Osteocyte (in vitro differentiated cells): ENCODE data around the gene HNF4A. TPM values are rescaled to one million over a fixed set of nuclear protein-coding genes. Genes with fewer than 3 reads are reported as not detected.

ENCODE experiments used
- DNase-seq: peaks from one replicate; pipeline ENCODE4 v3.0.0; 2021; ENCODE audit warnings: mixed read lengths; ENCODE audit not compliant: unreplicated experiment; ENCODE audit errors: extremely low spot score
- H3K27ac Mint-ChIP-seq: one replicate; pipeline ENCODE4 v1.8.0; 2021; ENCODE audit warnings: mild to moderate bottlenecking, mixed read lengths; ENCODE audit not compliant: unreplicated experiment
- H3K27me3 Mint-ChIP-seq: one replicate; pipeline ENCODE4 v1.8.0; 2021; ENCODE audit warnings: mixed read lengths; ENCODE audit not compliant: unreplicated experiment
- H3K36me3 Mint-ChIP-seq: one replicate; pipeline ENCODE4 v1.8.0; 2021; ENCODE audit warnings: mixed read lengths; ENCODE audit not compliant: unreplicated experiment
- H3K4me1 Mint-ChIP-seq: one replicate; pipeline ENCODE4 v1.8.0; 2021; ENCODE audit warnings: mixed read lengths; ENCODE audit not compliant: unreplicated experiment
- H3K4me3 Mint-ChIP-seq: one replicate; pipeline ENCODE4 v1.8.0; 2021; ENCODE audit warnings: mild to moderate bottlenecking, moderate library complexity, mixed read lengths; ENCODE audit not compliant: unreplicated experiment
- H3K9me3 Mint-ChIP-seq: one replicate; pipeline ENCODE4 v1.8.0; 2021; ENCODE audit warnings: mixed read lengths; ENCODE audit not compliant: unreplicated experiment
- CTCF ChIP-seq: fragments of 200-600 bp; sonication (generic); IDR thresholded peaks from 2 replicates; pipeline ENCODE4 v1.5.0; 2021; ENCODE audit warnings: antibody characterized with exemption, mild to moderate bottlenecking, moderate library complexity
- total RNA-seq: library from RNA; stranded (reverse); gene quantifications from 2 replicates; pipeline ENCODE4 v1.2.1, GENCODE V29; 2021

Gene HNF4A
- total RNA-seq, 1 donor from 2014 or later = not detected

GRCh38 chr20:44429419-44430269 is 74.1 kb downstream of the HNF4A start:
- Mint-ChIP-seq H3K9me3 (no peaks in the 10 kb centered on the region), H3K27me3 (peaks cover 10% of the 10 kb centered on the region), H3K36me3 (no peaks in the 10 kb centered on the region), H3K4me3 (no peak overlapping the region), H3K4me1 (no peaks in the 10 kb centered on the region), H3K27ac (no peak overlapping the region)
- TF ChIP-seq CTCF = no peak
- no peak for DNase-seq

GRCh38 chr20:44430270-44431065 is 75.0 kb downstream of the HNF4A start:
- no peaks in the 10 kb centered on the region for H3K9me3 Mint-ChIP-seq
- peaks cover 10% of the 10 kb centered on the region for H3K27me3 Mint-ChIP-seq
- H3K4me3 Mint-ChIP-seq = no peak overlapping the region
- no peak for DNase-seq
- H3K4me1 Mint-ChIP-seq = no peaks in the 10 kb centered on the region
- no peaks in the 10 kb centered on the region for H3K36me3 Mint-ChIP-seq
- no peak for TF ChIP-seq CTCF
- H3K27ac Mint-ChIP-seq = no peak overlapping the region

GRCh38 chr20:44431118-44431501 is 75.6 kb downstream of the HNF4A start:
- H3K4me3 Mint-ChIP-seq = no peak overlapping the region
- DNase-seq = no peak
- no peaks in the 10 kb centered on the region for H3K4me1 Mint-ChIP-seq
- H3K27me3 Mint-ChIP-seq = peaks cover 10% of the 10 kb centered on the region
- H3K9me3 Mint-ChIP-seq = no peaks in the 10 kb centered on the region
- no peak for TF ChIP-seq CTCF
- H3K27ac Mint-ChIP-seq = no peak overlapping the region
- H3K36me3 Mint-ChIP-seq = no peaks in the 10 kb centered on the region

GRCh38 chr20:44431502-44432234 is 76.2 kb downstream of the HNF4A start:
- Mint-ChIP-seq H3K36me3 (no peaks in the 10 kb centered on the region), H3K4me3 (no peak overlapping the region), H3K27me3 (peaks cover 10% of the 10 kb centered on the region), H3K4me1 (no peaks in the 10 kb centered on the region), H3K27ac (no peak overlapping the region), H3K9me3 (no peaks in the 10 kb centered on the region)
- TF ChIP-seq CTCF = no peak
- no peak for DNase-seq
